ENCODE results near the gene ITGB4. TPM values are rescaled to one million over a fixed set of nuclear protein-coding genes. Genes with fewer than 3 reads are reported as not detected.

ITGB4 gene
- total RNA-seq, 1 experiment from 2014 or later, result 568 TPM

GRCh38 chr17:75803883-75804282 lies 82.6 kb downstream of the ITGB4 start:
- TF ChIP-seq YY1 (IDR thresholded peaks at IDR 0.05; ENCODE audit: extremely low read depth, insufficient replicate concordance, low read depth, low read length) (no peak), EGR1 (IDR thresholded peaks at IDR 0.05; ENCODE audit: low read depth) (no peak), SRF (IDR thresholded peaks at IDR 0.05; ENCODE audit: low read depth) (no peak), POLR2A (IDR thresholded peaks at IDR 0.05; ENCODE audit: borderline replicate concordance, extremely low read depth, insufficient read depth, insufficient read length) (no peak), POLR2AphosphoS5 (IDR thresholded peaks at IDR 0.05; ENCODE audit: low read depth, low read length) (no peak), REST (IDR thresholded peaks at IDR 0.05; ENCODE audit: low read depth) (no peak), EZH2 (IDR thresholded peaks at IDR 0.05) (no peak), CEBPB (IDR thresholded peaks at IDR 0.05; ENCODE audit: low read depth) (no peak), JUND (IDR thresholded peaks at IDR 0.05) (no peak), ELF1 (IDR thresholded peaks at IDR 0.05; ENCODE audit: borderline replicate concordance, low read depth) (no peak), SIN3A (IDR thresholded peaks at IDR 0.05; ENCODE audit: low read depth) (no peak), CBX3 (IDR thresholded peaks at IDR 0.05; ENCODE audit: low read depth) (no peak), FOSL1 (IDR thresholded peaks at IDR 0.05; ENCODE audit: low read depth) (no peak), SP1 (IDR thresholded peaks at IDR 0.05; ENCODE audit: low read depth) (no peak), ZFX (IDR thresholded peaks at IDR 0.05) (no peak)
- TF ChIP-seq, protein P1, sequence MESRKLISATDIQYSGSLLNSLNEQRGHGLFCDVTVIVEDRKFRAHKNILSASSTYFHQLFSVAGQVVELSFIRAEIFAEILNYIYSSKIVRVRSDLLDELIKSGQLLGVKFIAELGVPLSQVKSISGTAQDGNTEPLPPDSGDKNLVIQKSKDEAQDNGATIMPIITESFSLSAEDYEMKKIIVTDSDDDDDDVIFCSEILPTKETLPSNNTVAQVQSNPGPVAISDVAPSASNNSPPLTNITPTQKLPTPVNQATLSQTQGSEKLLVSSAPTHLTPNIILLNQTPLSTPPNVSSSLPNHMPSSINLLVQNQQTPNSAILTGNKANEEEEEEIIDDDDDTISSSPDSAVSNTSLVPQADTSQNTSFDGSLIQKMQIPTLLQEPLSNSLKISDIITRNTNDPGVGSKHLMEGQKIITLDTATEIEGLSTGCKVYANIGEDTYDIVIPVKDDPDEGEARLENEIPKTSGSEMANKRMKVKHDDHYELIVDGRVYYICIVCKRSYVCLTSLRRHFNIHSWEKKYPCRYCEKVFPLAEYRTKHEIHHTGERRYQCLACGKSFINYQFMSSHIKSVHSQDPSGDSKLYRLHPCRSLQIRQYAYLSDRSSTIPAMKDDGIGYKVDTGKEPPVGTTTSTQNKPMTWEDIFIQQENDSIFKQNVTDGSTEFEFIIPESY (IDR thresholded peaks at IDR 0.05; ENCODE audit: extremely low read depth, insufficient replicate concordance, low read length), result no peak
- CTCF ChIA-PET, result interaction anchor here (0.5 kb wide), 1 partner anchor 11 kb away, joined by 3 read pairs; no protein-coding TSS in a partner anchor
- Histone ChIP-seq H3K9me2 (ENCODE audit: insufficient read depth) (no peaks in the 10 kb centered on the region), H3K4me2 (ENCODE audit: low read length) (no peak overlapping the region), H4K20me1 (ENCODE audit: insufficient read depth) (no peaks in the 10 kb centered on the region), H3K36me3 (ENCODE audit: control insufficient read depth in 1 of 2, insufficient read depth in 2 of 2, low read length in 2 of 2) (peaks cover 9 to 10% of the 10 kb centered on the region in 2 experiments; a peak in 3 of 4 replicates), H3K4me3 (replicated peaks in 1 of 2; ENCODE audit: low read depth in 1 of 2, low read length in 2 of 2) (no peak overlapping the region), H3K9ac (ENCODE audit: low read length) (no peak overlapping the region), H3K4me1 (ENCODE audit: control insufficient read depth in 1 of 2, insufficient read depth in 2 of 2, low read length in 2 of 2) (no peaks in the 10 kb centered on the region), H2AFZ (ENCODE audit: low read depth, low read length, poor library complexity, severe bottlenecking) (no peak overlapping the region), H3K9me3 (ENCODE audit: control insufficient read depth in 1 of 2, insufficient read depth in 1 of 2, low read depth in 1 of 2, low read length in 2 of 2) (no peaks in the 10 kb centered on the region), H3K27ac (ENCODE audit: low read depth, low read length) (no peak overlapping the region), H3K27me3 (ENCODE audit: insufficient read depth, low read length) (no peaks in the 10 kb centered on the region), H3K79me2 (ENCODE audit: insufficient read depth, low read length) (peaks cover 7% of the 10 kb centered on the region)
- POLR2A ChIA-PET, result interaction anchor here (2.8 kb wide), 1 partner anchor 24 kb away, joined by 12 read pairs; a partner anchor contains a TSS
- intact Hi-C loops (cut with micrococcal nuclease), result no loop called here
- RAD21 ChIA-PET (ENCODE audit: low non-redundant PET in 1 of 2, low total read pairs in 2 of 2, uncharacterized antibody in 2 of 2, unreplicated experiment in 2 of 2), result no interaction called here
- DNase-seq (ENCODE audit: low read depth, low spot score), result no peak
- no peak for ATAC-seq
- no TSS peak for BruUV-seq (replicated peaks)
